ENCODE measurements around the gene GABRR1. TPM values are rescaled to one million over a fixed set of nuclear protein-coding genes. Genes with fewer than 3 reads are reported as not detected.

Gene GABRR1
- not detected for total RNA-seq

GRCh38 chr6:89217299-89217910 is at the start of gene GABRR1:
TSS of gene GABRR1 (minus strand) at chr6:89217358. CDS start at chr6:89217322, 36 bp downstream.
- Mint-ChIP-seq H3K4me1 (ENCODE audit: low read depth) (no peaks in the 10 kb centered on the region), H3K4me3 (no peak within 1 kb of the TSS), H3K9me3 (no peaks in the 10 kb centered on the region), H3K36me3 (ENCODE audit: low read depth) (no peaks in the 10 kb centered on the region), H3K27me3 (no peaks in the 10 kb centered on the region), H3K27ac (no peak within 1 kb of the TSS)
- CTCF ChIA-PET: no interaction called here
- intact Hi-C loops (cut with micrococcal nuclease): no loop called here
- POLR2A ChIA-PET: no interaction called here
- DNase-seq (no peak), ATAC-seq (no peak)
- no peak for TF ChIP-seq CTCF (IDR thresholded peaks at IDR 0.05)

GRCh38 chr6:89264296-89264695 is 47.1 kb upstream of the GABRR1 start:
- no peaks in the 10 kb centered on the region for H3K9me3 Mint-ChIP-seq
- ChIA-PET POLR2A (no interaction called here), CTCF (no interaction called here)
- H3K27me3 Mint-ChIP-seq: no peaks in the 10 kb centered on the region
- DNase-seq (no peak), ATAC-seq (no peak)
- no peaks in the 10 kb centered on the region for H3K36me3 Mint-ChIP-seq (ENCODE audit: low read depth)
- H3K4me1 Mint-ChIP-seq (ENCODE audit: low read depth): peaks cover 5% of the 10 kb centered on the region
- H3K27ac Mint-ChIP-seq: no peak overlapping the region
- no peak for TF ChIP-seq CTCF (IDR thresholded peaks at IDR 0.05)
- intact Hi-C loops (cut with micrococcal nuclease): no loop called here
- no peak overlapping the region for H3K4me3 Mint-ChIP-seq

- Mint-ChIP-seq H3K4me1 (ENCODE audit: low read depth) (peaks cover 9% of the 10 kb centered on the region), H3K9me3 (no peaks in the 10 kb centered on the region), H3K36me3 (ENCODE audit: low read depth) (no peaks in the 10 kb centered on the region), H3K27ac (no peak overlapping the region), H3K4me3 (no peak overlapping the region), H3K27me3 (no peaks in the 10 kb centered on the region)
- ChIA-PET CTCF (interaction anchor here (1.4 to 1.9 kb wide), 3 partner anchors 19 to 112 kb away, joined by 3 to 6 read pairs (median 5); no protein-coding TSS in a partner anchor), POLR2A (no interaction called here)
- intact Hi-C loops (cut with micrococcal nuclease): no loop called here
- ATAC-seq: no peak
- no peak for TF ChIP-seq CTCF (IDR thresholded peaks at IDR 0.05)
- DNase-seq: no peak
Measured at GRCh38 chr6:89260832-89261231, 43.7 kb upstream of the GABRR1 start.

- Mint-ChIP-seq H3K4me1 (ENCODE audit: low read depth) (peaks cover 9% of the 10 kb centered on the region), H3K9me3 (no peaks in the 10 kb centered on the region), H3K27me3 (no peaks in the 10 kb centered on the region), H3K4me3 (no peak overlapping the region), H3K27ac (no peak overlapping the region), H3K36me3 (ENCODE audit: low read depth) (no peaks in the 10 kb centered on the region)
- CTCF ChIA-PET: interaction anchor here (1.4 to 1.9 kb wide), 2 partner anchors 108 to 112 kb away, joined by 3 to 5 read pairs; no protein-coding TSS in a partner anchor
- DNase-seq: no peak
- intact Hi-C loops (cut with micrococcal nuclease): no loop called here
- no peak for ATAC-seq
- POLR2A ChIA-PET: no interaction called here
- no peak for TF ChIP-seq CTCF (IDR thresholded peaks at IDR 0.05)
Measured at GRCh38 chr6:89260310-89260709, 43.2 kb upstream of the GABRR1 start.

GRCh38 chr6:89258912-89259311 is 41.8 kb upstream of the GABRR1 start:
- no peak for TF ChIP-seq CTCF (IDR thresholded peaks at IDR 0.05)
- DNase-seq (no peak), ATAC-seq (no peak)
- ChIA-PET CTCF (interaction anchor here (0.8 kb wide), 1 partner anchor 166 kb away, joined by 3 read pairs; no protein-coding TSS in a partner anchor), POLR2A (no interaction called here)
- Mint-ChIP-seq H3K36me3 (ENCODE audit: low read depth) (no peaks in the 10 kb centered on the region), H3K9me3 (no peaks in the 10 kb centered on the region), H3K27ac (no peak overlapping the region), H3K4me1 (ENCODE audit: low read depth) (peaks cover 9% of the 10 kb centered on the region), H3K4me3 (no peak overlapping the region), H3K27me3 (no peaks in the 10 kb centered on the region)
- intact Hi-C loops (cut with micrococcal nuclease): no loop called here

Measured in activated CD8-positive, alpha-beta T cell treated with anti-CD3 and anti-CD28 coated beads for 36 hours (primary cell).